GM19193 (cell line): Measurements from ENCODE around the gene RBM33.

Experiments
- POLR2A ChIP-seq: IDR thresholded peaks from 4 replicates; pipeline ENCODE4 v1.6.1; 2011; ENCODE audit not compliant: insufficient read depth, insufficient read length; ENCODE audit errors: extremely low read depth

Gene RBM33

GRCh38 chr7:155648752-155649339, 4.4 kb downstream of the RBM33 start:
- no peak for TF ChIP-seq POLR2A

- TF ChIP-seq POLR2A, result no peak
These were observed 5.1 kb downstream of the RBM33 start for GRCh38 chr7:155649588-155649987.

GRCh38 chr7:155652156-155653114, 8.0 kb downstream of the RBM33 start:
- no peak for TF ChIP-seq POLR2A

- TF ChIP-seq POLR2A, result no peak
These were observed 9.3 kb downstream of the RBM33 start for GRCh38 chr7:155653803-155654202.

GRCh38 chr7:155656891-155657290, 12.4 kb downstream of the RBM33 start:
- TF ChIP-seq POLR2A, result no peak

GRCh38 chr7:155660059-155660757, 15.7 kb downstream of the RBM33 start:
- no peak for TF ChIP-seq POLR2A

- no peak for TF ChIP-seq POLR2A
These were observed 16.3 kb downstream of the RBM33 start for GRCh38 chr7:155660758-155661093.

GRCh38 chr7:155662343-155663043, 18.0 kb downstream of the RBM33 start:
- no peak for TF ChIP-seq POLR2A

- no peak for TF ChIP-seq POLR2A
These were observed 19.5 kb downstream of the RBM33 start for GRCh38 chr7:155663937-155664336.

GRCh38 chr7:155665079-155665956, 20.9 kb downstream of the RBM33 start:
- no peak for TF ChIP-seq POLR2A

- no peak for TF ChIP-seq POLR2A
These were observed 21.5 kb downstream of the RBM33 start for GRCh38 chr7:155665957-155666287.

- no peak for TF ChIP-seq POLR2A
These were observed 22.9 kb downstream of the RBM33 start for GRCh38 chr7:155667241-155667829.

- TF ChIP-seq POLR2A, result no peak
These were observed 25.4 kb downstream of the RBM33 start for GRCh38 chr7:155669717-155670505.

- no peak for TF ChIP-seq POLR2A
These were observed 26.1 kb downstream of the RBM33 start for GRCh38 chr7:155670521-155670920.

- TF ChIP-seq POLR2A, result no peak
These were observed 30.1 kb downstream of the RBM33 start for GRCh38 chr7:155674556-155674955.
